CD4-positive, alpha-beta T cell treated with Interleukin-2 at 100 ng/mL for 4 hours (primary cell): Measurements from ENCODE around the gene SRGAP1.

Source experiments
- DNase-seq: peaks from one replicate; pipeline ENCODE4 v3.0.0-alpha.2; 2020; ENCODE audit warnings: low spot score

The SRGAP1 gene

GRCh38 chr12:64207453-64207852 is 363.0 kb downstream of the SRGAP1 start:
- DNase-seq: no peak
